SK-N-MC (cell line): ENCODE data around the gene MED1.
"Not testable (repeated sequence)": the region's sequence is repeated elsewhere in the genome, so short reads cannot be mapped to it uniquely, and the experiment has no call there.

ENCODE experiments used
- DNase-seq: peaks from one replicate; pipeline ENCODE4 v3.0.0-alpha.2; 2011; ENCODE audit warnings: low read depth, low spot score
- H3K27ac ChIP-seq: fragments of 200-600 bp; sonication (generic); 2 replicates; pipeline ENCODE4 v1.5.1; 2016; ENCODE audit warnings: mixed run types
- H3K36me3 ChIP-seq: fragments of 200-600 bp; sonication (generic); 2 replicates; pipeline ENCODE4 v1.6.1; 2017; ENCODE audit warnings: antibody characterized with exemption, low read length, mixed read lengths; ENCODE audit not compliant: insufficient read depth
- H3K4me3 ChIP-seq: fragments of 200-600 bp; sonication (generic); 2 replicates; pipeline ENCODE4 v1.5.1; 2016
- H3K9ac ChIP-seq: fragments of 200-600 bp; sonication (generic); 2 replicates; pipeline ENCODE4 v1.8.0; 2017; ENCODE audit warnings: mixed run types, mixed read lengths; ENCODE audit not compliant: insufficient read length
- H3K9me3 ChIP-seq: fragments of 200-600 bp; sonication (generic); 2 replicates; pipeline ENCODE4 v1.6.1; 2017; ENCODE audit warnings: low read depth, mild to moderate bottlenecking, antibody characterized with exemption, low read length, moderate library complexity, mixed read lengths
- EZH2 ChIP-seq: fragments of 200-600 bp; sonication (generic); IDR thresholded peaks from one replicate; pipeline ENCODE4 v1.6.1; 2017; ENCODE audit warnings: antibody characterized with exemption
- FOXP2 ChIP-seq: optimal IDR thresholded peaks from 2 replicates; pipeline ENCODE3; 2011; ENCODE audit warnings: mild to moderate bottlenecking, moderate library complexity; ENCODE audit not compliant: insufficient read depth; ENCODE audit errors: extremely low read length, control extremely low read depth
- POLR2AphosphoS5 ChIP-seq: IDR thresholded peaks from 2 replicates; pipeline ENCODE4 v1.6.1; 2012; ENCODE audit warnings: mild to moderate bottlenecking, low read depth, low read length, borderline replicate concordance

Gene MED1

DNA sequence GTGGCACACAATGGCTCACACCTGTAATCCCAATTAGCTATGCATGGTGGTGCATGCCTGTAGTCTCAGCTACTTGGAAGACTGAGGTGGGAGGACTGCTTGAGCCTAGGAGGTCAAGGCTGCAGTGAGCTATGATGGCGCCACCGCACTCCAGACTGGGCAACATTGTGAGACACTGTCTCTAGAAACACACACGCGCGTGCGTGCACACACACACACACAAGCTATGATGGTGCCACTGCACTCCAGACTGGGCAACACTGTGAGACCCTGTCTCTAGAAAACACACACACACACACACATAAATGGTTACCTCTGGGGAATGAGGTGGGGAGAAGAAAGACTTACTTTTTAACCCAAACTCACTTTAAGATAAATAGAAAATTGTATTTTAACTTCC is 66.0 kb downstream of the MED1 start:
- Histone ChIP-seq H3K9ac (no peak overlapping the region), H3K9me3 (no peaks in the 10 kb centered on the region), H3K36me3 (no peaks in the 10 kb centered on the region), H3K27ac (no peak overlapping the region), H3K4me3 (no peak overlapping the region)
- DNase-seq: no peak
- no peak for TF ChIP-seq EZH2
- no peak for TF ChIP-seq POLR2AphosphoS5
- no peak for TF ChIP-seq FOXP2

DNA sequence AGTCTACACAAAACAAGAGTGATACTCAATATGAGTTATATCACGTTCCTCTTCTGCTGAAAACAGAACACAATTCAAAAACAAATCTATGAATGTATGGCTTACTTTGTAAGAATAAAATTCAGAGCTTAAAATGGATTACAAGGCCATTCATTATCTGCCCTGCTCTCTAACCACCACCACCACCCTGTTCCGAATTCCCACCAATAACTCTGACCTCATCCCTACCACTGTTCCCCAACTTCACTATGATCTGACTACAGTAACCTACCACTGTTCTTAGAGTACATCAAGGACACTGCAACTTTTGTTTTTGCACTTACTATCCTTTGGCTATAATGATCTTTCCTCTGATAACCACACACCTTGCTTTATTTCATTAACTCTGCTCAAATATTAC is 70.9 kb downstream of the MED1 start:
- DNase-seq: no peak
- Histone ChIP-seq H3K4me3 (no peak overlapping the region), H3K9me3 (no peaks in the 10 kb centered on the region), H3K36me3 (no peaks in the 10 kb centered on the region), H3K27ac (no peak overlapping the region), H3K9ac (no peak overlapping the region)
- TF ChIP-seq EZH2: no peak
- TF ChIP-seq POLR2AphosphoS5: no peak
- TF ChIP-seq FOXP2: no peak

- peak overlapping the region; percentile 13; the same call in 1 of the 2 replicates for H3K27ac ChIP-seq
Observed at GRCh38 chr17:39376434-39376833, 74.6 kb downstream of the MED1 start.

DNA sequence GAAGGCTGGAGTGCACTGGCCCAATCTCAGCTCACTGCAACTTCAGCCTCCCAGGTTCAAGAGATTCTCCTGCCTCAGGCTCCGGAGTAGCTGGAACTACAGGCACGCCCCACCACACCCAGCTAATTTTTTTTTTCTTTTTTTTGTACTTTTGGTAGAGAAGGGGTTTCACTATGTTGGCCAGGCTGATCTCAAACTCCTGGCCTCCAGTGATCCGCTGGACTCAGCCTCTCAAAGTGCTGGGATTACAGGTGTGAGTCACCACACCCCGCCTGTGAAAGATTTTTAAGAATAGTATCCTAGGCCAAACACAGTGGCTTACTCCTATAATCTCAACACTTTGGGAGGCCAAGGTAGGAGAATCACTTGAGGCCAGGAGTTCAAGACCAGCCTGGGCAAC is 83.3 kb downstream of the MED1 start:
- H3K27ac ChIP-seq, H3K4me3 ChIP-seq, DNase-seq, H3K9ac ChIP-seq, H3K36me3 ChIP-seq, H3K9me3 ChIP-seq: not testable (repeated sequence)

More at GRCh38 chr17:39376434-39376833, 74.6 kb downstream of the MED1 start:
- DNase-seq: no peak
- Histone ChIP-seq H3K36me3 (no peaks in the 10 kb centered on the region), H3K9ac (no peak overlapping the region), H3K4me3 (no peak overlapping the region), H3K9me3 (no peaks in the 10 kb centered on the region)
- TF ChIP-seq POLR2AphosphoS5 (no peak), EZH2 (no peak), FOXP2 (no peak)

DNA sequence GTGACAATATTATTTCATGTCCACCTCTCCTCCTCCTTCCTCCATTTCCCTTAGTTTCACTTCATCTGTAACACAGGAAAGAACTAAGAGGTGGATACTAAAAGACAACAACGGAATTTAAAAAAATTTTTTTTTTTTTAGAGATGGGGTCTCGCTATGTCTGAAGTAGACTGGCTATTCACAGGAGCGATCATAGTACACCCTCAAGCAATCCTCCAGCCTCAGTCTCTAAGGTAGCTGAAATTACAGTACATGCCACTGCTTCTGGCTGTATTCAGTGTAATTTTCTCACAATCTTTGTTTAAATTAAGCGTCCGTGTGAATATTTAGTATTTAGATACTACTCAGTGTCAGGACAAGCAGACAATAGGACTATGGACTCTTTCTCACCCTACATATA is 85.2 kb downstream of the MED1 start:
- no peak for DNase-seq
- no peak for TF ChIP-seq EZH2
- no peak for TF ChIP-seq POLR2AphosphoS5
- Histone ChIP-seq H3K36me3 (no peaks in the 10 kb centered on the region), H3K27ac (no peak overlapping the region), H3K9me3 (no peaks in the 10 kb centered on the region), H3K9ac (no peak overlapping the region), H3K4me3 (no peak overlapping the region)

DNA sequence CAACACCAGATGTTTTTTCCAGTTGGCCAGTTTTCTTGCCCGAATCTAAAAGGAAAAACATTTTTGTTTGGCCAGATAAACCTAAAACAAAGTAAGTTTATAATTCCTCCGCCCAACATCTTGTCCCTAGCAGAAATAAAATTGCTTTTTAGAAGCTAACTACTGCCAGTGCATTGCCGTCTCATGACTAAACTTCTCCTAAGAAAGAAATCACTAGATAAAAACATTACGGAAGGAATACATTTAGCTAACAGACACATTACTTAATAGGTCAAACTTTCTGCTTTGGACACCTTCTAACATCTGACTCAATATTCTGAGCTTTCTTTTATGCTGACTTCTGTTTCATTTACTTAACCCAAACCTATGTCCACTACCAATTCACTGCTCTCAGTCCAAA is 85.8 kb downstream of the MED1 start:
- Histone ChIP-seq H3K36me3 (no peaks in the 10 kb centered on the region), H3K27ac (no peak overlapping the region), H3K9me3 (no peaks in the 10 kb centered on the region), H3K9ac (no peak overlapping the region), H3K4me3 (no peak overlapping the region)
- TF ChIP-seq FOXP2 (no peak), EZH2 (no peak), POLR2AphosphoS5 (no peak)
- no peak for DNase-seq

DNA sequence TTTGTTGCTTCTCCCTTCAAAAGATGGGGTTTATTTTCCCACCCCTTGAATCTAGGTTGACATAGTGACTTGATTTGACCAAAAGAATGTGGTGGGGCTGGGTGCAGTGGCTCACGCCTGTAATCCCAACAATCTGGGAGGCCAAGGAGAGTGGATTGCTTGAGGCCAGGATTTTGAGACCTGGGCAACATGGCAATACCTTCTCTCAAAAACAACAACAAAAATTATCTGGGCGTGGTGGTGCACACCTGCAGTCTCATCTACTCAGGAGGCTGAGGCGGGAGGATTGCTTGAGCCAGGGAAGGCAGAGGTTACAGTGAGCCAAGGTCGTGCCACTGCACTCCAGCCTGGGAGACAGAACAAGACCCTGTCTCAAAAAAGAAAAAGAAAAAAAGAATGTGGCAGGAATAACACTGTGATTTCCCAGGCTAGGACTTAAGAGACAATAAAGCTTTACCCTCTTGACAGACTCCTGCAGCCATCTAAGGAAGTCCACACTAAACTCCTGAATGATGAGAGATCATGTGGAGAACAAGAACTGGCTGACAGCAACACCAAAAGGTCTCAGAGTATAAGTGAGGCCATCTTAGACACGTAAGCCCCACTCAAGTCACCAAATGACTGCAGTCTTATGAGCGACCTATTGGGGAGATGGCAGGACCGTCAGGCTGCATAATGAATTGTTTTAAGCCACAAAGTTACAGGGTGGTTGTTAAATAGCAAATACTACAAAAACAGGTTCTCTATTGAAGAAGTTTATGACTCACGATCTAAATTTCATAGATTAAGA is 86.6 kb downstream of the MED1 start:
- Histone ChIP-seq H3K9me3 (no peaks in the 10 kb centered on the region), H3K9ac (no peak overlapping the region), H3K4me3 (no peak overlapping the region), H3K27ac (no peak overlapping the region), H3K36me3 (no peaks in the 10 kb centered on the region)
- DNase-seq: no peak
- TF ChIP-seq FOXP2 (no peak), EZH2 (no peak), POLR2AphosphoS5 (no peak)

DNA sequence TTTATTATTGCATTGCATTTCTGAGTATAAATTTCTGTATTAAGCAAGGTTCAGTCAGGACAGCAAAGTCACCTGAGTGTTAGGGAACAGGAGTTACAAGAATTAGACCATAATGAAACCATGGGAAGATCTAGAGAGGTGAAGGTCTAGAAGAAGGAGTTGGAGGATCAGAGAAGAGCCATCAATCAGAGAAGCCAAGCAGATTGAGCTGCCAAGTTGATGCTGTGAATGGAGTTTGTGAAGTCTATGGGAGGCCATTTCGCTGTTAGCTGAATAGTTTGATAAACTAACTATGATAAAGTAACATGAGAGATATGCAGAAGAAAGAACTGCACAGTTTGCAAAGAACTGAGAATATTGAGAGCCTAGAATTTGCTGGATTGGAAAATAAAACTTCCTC is 90.0 kb downstream of the MED1 start:
- H3K27ac ChIP-seq: no peak overlapping the region

GRCh38 chr17:39360537-39360936 is 90.5 kb downstream of the MED1 start:
- no peak for TF ChIP-seq FOXP2
- TF ChIP-seq POLR2AphosphoS5: no peak
- no peak for TF ChIP-seq EZH2
- DNase-seq: no peak
- Histone ChIP-seq H3K36me3 (no peaks in the 10 kb centered on the region), H3K4me3 (no peak overlapping the region), H3K9ac (no peak overlapping the region), H3K9me3 (no peaks in the 10 kb centered on the region), H3K27ac (no peak overlapping the region)

More for the DNA sequence above, 90.0 kb downstream of the MED1 start:
- Histone ChIP-seq H3K36me3 (no peaks in the 10 kb centered on the region), H3K4me3 (no peak overlapping the region), H3K9me3 (no peaks in the 10 kb centered on the region), H3K9ac (no peak overlapping the region)
- no peak for DNase-seq
- TF ChIP-seq FOXP2 (no peak), POLR2AphosphoS5 (no peak), EZH2 (no peak)
